ENCODE results near the gene THEM4.

Gene THEM4

DNA sequence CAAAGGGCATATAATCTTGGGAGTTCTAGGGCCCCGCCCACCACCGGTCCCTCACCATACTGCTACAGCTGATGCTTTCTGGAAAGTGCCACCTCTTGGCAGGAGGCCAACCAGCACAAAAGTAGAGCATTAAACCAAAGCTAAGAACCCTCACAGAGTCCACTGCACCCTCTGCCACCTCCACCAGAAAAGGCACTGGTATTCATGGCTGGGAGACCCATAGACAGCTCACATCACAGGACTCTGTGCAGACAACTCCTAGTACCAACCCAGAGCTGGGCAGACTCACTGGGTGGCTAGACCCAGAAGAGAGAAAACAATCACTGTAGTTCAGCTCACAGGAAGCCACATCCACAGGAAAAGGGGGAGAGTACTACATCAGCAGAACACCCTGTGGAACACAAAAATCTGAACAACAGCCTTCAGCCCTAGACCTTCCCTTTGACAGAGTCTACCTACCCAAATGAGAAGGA is 10.8 kb downstream of the THEM4 start:
- ChIA-PET CTCF (interaction anchor here (0.9 to 3.5 kb wide), 8 partner anchors 9 to 114 kb away, joined by 3 to 19 read pairs (median 6); partner anchors contain the start of gene THEM4), POLR2A (no interaction called here)
- no peak for DNase-seq (ENCODE audit: extremely low spot score)
- TF ChIP-seq, protein P1, sequence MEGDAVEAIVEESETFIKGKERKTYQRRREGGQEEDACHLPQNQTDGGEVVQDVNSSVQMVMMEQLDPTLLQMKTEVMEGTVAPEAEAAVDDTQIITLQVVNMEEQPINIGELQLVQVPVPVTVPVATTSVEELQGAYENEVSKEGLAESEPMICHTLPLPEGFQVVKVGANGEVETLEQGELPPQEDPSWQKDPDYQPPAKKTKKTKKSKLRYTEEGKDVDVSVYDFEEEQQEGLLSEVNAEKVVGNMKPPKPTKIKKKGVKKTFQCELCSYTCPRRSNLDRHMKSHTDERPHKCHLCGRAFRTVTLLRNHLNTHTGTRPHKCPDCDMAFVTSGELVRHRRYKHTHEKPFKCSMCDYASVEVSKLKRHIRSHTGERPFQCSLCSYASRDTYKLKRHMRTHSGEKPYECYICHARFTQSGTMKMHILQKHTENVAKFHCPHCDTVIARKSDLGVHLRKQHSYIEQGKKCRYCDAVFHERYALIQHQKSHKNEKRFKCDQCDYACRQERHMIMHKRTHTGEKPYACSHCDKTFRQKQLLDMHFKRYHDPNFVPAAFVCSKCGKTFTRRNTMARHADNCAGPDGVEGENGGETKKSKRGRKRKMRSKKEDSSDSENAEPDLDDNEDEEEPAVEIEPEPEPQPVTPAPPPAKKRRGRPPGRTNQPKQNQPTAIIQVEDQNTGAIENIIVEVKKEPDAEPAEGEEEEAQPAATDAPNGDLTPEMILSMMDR (IDR thresholded peaks at IDR 0.05; ENCODE audit: control extremely low read depth, extremely low read depth, low read depth, missing control alignments) = no peak

GRCh38 chr1:151897991-151898431 is 11.3 kb downstream of the THEM4 start:
- TF ChIP-seq, protein P1 (IDR thresholded peaks at IDR 0.05; ENCODE audit: control extremely low read depth, extremely low read depth, low read depth, missing control alignments) = no peak
- CTCF ChIA-PET = interaction anchor here (0.9 to 3.5 kb wide), 7 partner anchors 9 to 115 kb away, joined by 3 to 19 read pairs (median 5); partner anchors contain the start of gene THEM4
- POLR2A ChIA-PET = no interaction called here

DNA sequence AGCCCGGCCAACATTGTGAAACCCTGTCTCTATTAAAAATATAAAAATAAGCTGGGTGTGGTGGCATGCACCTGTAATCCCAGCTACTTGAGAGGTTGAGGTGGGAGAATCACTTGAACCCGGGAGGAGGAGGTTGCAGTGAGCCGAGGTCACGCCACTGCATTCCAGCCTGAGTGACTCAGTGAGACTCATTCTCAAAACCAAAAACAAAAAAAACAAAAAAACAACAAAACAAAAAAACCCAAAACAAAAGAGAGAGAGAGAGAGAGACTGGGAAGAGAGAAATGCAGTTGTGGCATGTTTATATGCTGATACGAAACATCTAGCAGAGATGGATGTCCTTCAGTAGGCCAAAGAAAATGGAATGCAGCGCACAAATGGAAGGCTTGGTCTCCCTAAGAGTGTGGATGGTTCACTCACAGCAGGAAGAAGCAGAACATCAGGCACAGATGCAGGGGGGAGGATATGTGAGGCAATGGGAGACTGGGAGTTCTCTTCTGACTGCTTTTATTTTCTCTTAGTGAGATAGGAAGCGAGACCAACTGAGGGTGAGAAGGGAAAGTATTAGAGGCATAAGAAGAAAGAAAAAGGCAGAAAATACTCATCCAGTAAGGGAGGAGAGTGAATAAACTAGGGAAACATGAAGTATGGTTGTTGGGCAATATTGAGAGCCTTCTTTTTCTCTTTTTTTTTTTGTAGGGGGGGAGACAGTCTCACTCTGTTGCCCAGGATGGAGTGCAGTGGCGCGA is 16.0 kb downstream of the THEM4 start:
- ChIA-PET CTCF (interaction anchor here (0.7 kb wide), 1 partner anchor 37 kb away, joined by 4 read pairs; no protein-coding TSS in a partner anchor), POLR2A (no interaction called here)
- TF ChIP-seq, protein P1 (IDR thresholded peaks at IDR 0.05; ENCODE audit: control extremely low read depth, extremely low read depth, low read depth, missing control alignments) = no peak

More at GRCh38 chr1:151897991-151898431, 11.3 kb downstream of the THEM4 start:
- no peak for DNase-seq (ENCODE audit: extremely low spot score)

GRCh38 chr1:151892190-151892589 is 17.1 kb downstream of the THEM4 start:
- DNase-seq (ENCODE audit: extremely low spot score) = no peak
- ChIA-PET CTCF (interaction anchor here (1.1 kb wide), 1 partner anchor 41 kb away, joined by 3 read pairs; no protein-coding TSS in a partner anchor), POLR2A (no interaction called here)
- TF ChIP-seq, protein P1 (IDR thresholded peaks at IDR 0.05; ENCODE audit: control extremely low read depth, extremely low read depth, low read depth, missing control alignments) = no peak

More for the DNA sequence above, 16.0 kb downstream of the THEM4 start:
- no peak for DNase-seq (ENCODE audit: extremely low spot score)

DNA sequence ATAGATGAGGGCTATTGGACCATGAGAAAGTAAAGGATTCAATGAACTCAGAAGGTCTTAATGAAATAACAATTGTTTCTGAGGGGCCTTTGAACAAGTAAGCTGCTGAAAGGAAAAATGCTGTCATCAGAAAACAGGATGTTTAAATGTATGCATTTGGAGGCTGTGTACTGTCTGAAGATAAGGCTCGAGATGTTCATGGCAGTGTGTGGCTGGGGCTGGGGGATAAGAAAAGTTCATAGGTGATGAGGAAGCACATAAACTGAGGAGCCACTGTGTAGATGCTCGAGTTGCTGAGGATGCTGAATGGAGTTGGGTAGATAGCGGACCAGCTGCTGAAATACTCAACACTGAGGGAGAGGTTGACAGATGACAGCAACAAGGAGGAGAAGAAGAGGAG is 17.8 kb downstream of the THEM4 start:
- POLR2A ChIA-PET = no interaction called here
- DNase-seq (ENCODE audit: extremely low spot score) = no peak
- CTCF ChIA-PET = interaction anchor here (1.1 to 1.5 kb wide), 4 partner anchors 10 to 110 kb away, joined by 3 to 13 read pairs (median 5); no protein-coding TSS in a partner anchor
- TF ChIP-seq, protein P1 (IDR thresholded peaks at IDR 0.05; ENCODE audit: control extremely low read depth, extremely low read depth, low read depth, missing control alignments) = no peak

- TF ChIP-seq, protein P1 (IDR thresholded peaks at IDR 0.05; ENCODE audit: control extremely low read depth, extremely low read depth, low read depth, missing control alignments) = peak; percentile 51
- ChIA-PET CTCF (interaction anchor here (0.7 to 3.3 kb wide), 12 partner anchors 9 to 295 kb away, joined by 3 to 37 read pairs (median 5); partner anchors contain the start of gene THEM4), POLR2A (no interaction called here)
- DNase-seq (ENCODE audit: extremely low spot score) = no peak
These were observed 20.2 kb downstream of the THEM4 start for GRCh38 chr1:151888972-151889570.

Measured in GM10248 (cell line).